HG03521 (cell line): ENCODE data around the gene KCNH5.
"Not testable (repeated sequence)": the region's sequence is repeated elsewhere in the genome, so short reads cannot be mapped to it uniquely, and the experiment has no call there.

Source experiments
- ATAC-seq: cut with Tn5 transposase; IDR thresholded peaks from one replicate; pipeline ENCODE4 v1.9.1; 2021; ENCODE audit warnings: mild to moderate bottlenecking, moderate library complexity; ENCODE audit not compliant: unreplicated experiment

The KCNH5 gene

DNA sequence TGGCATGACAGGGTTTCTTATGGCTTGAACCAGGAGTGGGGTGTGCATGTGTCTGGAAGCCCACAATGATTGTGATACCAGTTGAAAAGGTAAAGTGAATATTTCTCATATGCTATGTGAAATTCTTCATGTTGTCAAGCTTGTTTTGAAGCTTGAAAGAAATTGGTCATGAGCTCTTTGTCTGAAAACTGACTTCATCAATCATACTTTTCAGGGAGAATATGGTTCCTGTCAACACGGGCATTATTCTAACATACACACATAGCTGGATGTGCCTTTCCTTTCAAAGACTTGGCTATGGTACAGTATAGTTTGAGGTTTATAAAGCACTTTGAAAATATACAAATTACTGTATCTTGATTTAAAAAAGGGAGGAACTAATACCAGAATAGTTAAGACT, 158.8 kb downstream of the KCNH5 start:
- no peak for ATAC-seq

DNA sequence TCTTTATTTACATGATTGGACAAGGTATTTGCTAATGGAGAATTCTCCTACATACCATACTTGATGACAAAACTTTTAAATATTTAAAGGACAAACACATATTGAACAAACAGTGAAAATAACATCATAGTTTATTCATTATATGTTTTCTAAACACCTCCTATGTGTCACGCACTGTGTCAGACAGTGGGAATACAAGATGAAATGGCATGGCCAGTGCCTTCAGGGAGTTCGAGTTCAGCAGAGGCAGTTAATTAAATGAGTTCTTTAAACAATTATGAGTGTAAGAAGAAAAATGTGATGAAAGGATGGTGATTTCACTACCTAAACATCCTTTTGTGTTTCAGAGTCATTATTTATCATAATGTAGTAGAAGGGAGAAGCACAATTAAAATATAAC, 159.8 kb downstream of the KCNH5 start:
- no peak for ATAC-seq

DNA sequence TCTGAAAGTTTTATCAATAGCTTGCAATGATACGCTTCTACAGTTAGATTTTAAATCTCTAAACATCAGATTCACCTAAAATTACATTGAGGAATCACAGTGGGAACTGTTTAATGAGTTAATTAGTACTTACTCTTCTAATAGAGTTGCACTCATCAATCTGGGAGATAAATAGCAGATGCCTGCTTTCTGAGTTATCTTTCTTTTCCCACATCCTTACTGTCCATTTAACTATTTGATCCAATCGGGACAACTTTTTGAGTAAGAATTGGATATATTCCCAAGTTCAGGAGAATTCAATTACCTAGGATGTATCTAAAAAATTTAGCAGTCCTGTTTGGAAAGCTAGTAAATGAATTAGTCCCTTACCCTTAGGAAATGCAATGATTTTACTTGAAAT, 162.3 kb downstream of the KCNH5 start:
- no peak for ATAC-seq

DNA sequence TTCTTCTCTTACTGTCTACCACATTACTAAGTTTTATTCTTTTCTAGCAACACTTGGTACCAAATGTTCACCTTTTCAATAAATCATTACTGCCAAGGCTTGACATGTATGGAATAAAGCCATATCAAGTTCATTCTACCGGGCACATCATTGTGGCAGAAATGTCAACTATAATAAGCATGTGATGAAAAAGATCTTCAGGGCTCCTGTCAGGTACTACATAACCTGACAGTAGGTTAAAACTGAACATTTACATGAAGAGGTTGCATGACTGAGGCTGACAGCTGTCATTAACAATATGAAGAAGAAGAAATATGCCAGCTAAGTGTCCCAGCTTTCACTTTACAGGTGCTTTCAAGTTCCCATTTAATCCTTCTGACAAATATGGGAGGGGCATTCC, 178.9 kb downstream of the KCNH5 start:
- no peak for ATAC-seq

DNA sequence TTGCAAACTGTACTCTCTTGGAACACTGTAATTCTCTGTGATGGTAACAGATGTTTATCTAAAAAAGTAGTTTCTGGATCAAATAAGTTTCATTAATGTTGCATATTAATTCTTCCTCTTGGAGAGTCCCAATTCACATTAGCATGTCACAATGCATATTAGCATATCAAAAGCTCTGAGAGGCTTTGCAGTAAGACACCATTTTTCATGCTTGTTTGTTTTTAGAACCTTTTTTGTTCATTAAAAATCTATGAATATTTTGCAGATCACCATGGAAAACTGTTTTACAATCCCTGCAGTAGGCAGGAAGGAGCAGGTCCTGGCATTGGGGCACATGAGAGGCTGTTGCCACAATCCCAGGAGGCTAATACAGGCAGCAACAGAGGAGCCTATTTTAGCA, 180.7 kb downstream of the KCNH5 start:
- no peak for ATAC-seq

DNA sequence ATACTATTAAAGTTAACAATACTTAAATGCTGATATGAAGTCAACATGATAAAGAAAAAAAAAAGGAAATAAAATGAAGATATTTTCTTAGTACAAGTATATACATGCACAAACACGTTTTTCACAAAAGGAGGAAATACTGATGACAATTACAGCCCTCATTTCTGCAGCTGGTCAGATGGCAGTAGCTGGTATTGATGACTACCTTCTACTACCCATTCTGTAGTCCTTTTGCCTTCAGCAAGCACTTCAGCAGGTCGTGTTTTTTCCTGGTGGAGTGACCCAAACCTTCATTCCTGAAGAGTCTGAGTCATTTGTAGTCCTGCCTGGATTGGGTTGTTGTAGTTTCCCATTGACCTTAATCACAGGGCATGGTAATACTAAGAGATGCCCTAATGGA, 187.2 kb downstream of the KCNH5 start:
- not testable (repeated sequence) for ATAC-seq

DNA sequence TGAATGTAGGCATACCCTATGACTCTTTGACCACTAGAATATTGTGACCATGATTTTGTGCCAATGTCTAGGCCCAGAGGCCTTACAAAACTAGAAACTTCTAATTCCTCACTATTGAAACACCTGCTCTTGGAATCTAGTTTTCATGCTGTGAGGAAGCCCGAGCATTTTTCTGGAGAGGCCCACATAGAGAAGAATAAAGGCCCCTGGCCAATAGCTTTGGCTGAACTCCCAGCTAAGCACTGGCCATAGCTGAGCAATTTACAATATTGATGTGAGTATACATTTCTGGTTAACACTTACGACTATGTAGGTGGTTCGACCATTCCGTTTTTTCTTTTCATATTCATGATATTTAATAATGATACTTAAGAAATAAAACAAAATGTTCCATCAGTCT, 190.3 kb downstream of the KCNH5 start:
- ATAC-seq = no peak

DNA sequence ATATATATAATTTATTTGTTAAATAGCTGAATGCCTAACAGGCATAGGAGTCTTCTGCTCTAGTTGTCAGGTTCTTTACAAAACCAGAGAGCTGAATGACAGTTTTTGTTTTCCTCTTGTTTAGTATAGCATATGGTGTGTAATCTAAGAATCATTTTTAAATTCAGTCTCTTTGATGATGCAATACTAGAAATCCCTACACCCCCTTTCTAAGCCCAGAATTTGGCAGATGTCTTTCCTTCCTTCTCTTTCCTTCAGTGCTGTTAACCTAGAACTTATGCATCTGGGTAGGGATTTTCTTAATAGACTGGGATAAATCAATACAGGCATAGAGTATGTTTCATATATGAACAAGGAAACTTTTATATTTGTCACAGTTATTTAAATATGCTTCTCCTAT, 198.1 kb downstream of the KCNH5 start:
- ATAC-seq = no peak

DNA sequence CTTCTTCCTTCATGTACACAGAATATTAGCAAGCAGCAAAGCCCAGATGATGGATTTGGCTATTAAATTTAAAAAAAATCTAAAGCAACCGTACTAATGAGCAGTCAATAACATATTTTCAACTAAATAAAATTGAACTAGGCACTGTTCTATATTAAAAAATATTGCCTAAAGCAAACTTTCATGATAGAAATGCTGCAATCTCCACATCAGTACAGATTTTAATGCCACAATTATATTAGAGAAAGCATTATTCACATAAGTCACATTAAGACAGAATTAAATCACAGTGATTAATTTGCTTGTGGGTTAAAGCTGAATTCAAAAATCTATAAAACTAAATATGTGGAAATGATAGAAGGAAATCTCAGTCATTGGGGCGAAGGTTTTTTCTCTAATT, 200.7 kb downstream of the KCNH5 start:
- ATAC-seq = no peak

DNA sequence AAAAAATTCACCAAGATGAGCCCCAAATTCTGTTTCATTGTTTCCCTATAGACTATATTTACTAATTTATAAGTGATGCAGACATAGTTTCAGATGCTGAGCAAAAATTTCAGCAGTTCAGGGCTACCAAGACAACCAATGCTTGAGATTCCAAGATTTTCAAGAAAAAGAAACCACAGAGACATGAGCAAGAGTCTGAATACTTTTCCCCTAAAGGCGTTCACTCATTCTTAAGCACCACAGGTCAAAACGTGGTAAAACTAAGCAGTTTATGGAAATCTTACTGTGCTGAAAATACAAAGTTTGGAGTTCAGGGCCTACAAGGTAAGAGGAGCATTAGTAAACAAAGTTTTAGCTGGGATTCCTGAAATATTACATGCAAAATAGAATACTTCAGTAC, 221.2 kb downstream of the KCNH5 start:
- ATAC-seq = no peak

DNA sequence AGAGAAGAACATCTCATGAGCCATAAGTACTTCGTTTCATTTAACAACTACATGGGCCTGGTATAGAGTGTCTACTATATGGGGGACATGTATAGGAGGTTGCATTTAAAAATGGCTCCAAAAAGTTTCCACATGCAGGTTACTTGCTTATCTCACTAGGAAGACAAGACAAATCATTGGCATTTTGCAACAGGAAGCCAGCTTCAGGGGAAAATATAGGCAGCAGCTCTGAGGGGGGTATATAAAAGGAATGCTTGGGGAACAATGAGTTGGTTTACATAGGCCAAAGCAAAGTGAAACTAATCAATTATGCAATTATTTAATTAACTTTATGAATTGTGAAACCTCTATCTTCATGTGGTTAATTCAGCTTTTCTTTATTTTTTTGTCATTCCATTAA, 225.3 kb downstream of the KCNH5 start:
- ATAC-seq = no peak

DNA sequence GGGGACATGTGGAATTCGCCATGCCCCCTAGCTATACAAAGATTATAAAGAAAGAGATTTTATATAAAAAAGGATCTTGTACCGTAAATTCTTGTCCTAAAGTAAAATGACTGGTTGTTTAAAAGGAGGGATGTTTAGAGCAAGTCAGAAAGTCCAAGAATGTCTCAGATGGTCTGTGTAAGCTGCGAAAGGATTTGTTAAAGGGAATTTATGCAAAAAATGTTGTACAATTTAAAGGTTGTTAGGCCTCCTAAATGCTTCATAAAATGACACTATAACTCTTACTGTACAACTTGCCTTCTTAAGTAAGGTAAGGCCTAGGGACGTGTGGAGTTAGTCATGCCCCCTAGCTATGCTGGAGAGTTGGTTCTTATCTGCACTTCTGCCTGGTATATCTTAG, 237.6 kb downstream of the KCNH5 start:
- ATAC-seq = no peak

DNA sequence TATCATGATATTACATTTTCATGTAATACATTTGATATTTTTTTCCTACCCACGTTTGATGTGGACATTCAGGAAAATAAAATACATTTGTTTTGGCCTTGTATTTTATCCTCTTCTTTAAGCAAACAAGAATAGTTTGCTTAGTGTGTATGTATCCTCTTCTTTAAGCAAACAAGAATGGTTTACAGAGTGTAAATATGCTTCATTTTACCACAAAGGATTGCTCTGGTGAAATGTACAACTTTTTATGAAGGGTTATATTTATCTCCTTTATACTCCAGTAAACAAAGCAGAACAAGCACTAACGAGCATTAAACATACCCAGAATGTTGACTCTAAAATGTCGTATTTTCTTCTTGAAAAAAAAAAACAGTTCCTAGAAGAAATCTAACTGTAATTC, 244.7 kb downstream of the KCNH5 start:
- ATAC-seq = no peak

DNA sequence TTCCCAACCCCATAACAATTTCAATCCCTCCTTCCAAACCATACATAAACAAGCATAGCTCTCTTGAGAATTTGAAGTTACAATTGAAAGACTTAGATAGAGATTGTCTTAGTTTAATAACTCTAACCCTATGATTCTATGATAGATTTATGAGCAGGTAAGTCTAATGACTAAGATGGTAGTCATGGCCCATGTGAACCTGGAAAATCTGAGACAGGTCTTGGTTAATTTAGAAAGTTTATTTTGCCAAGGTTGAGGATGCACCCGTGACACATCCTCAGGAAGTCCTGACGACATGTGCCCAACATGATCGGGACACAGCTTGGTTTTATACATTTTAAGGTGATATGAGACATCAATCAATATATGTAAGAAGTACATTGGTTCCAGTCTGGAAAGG, 248.8 kb downstream of the KCNH5 start:
- ATAC-seq = no peak

DNA sequence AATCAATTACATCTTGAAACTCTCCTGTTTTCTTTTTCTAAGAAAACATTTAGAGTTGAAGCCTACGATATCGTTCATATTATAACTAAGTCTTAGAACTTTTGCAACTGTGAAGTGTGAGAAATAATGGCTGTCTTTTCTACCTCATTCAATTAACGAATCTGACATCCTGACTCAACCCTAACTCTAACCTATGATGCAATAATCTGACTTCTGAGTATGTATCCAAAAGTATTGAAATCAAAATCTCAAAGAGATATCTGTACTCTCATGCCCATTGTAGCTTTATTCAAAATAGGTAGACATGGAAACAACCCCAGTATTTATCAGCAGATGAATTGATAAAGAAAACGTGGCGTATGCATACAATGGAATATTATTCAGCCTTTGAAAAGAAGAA, 252.7 kb downstream of the KCNH5 start:
- ATAC-seq = no peak

DNA sequence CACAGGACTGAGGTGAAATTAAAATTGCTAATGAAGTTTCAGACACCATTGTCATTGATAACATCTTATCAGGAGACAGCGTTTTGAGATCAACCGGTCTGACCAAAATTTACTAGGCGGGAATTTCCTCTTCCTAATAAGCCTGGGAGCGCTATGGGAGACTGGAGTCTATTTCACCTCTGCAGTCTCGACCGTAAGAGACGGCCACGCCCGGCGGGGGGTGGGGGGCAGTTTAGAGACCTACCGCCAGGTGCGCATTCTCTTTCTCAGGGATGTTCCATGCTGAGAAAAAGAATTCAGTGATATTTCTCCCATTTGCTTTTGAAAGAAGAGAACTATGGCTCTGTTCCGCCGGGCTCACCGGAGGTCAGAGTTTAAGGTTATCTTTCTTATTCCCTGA, 263.9 kb downstream of the KCNH5 start:
- not testable (repeated sequence) for ATAC-seq

DNA sequence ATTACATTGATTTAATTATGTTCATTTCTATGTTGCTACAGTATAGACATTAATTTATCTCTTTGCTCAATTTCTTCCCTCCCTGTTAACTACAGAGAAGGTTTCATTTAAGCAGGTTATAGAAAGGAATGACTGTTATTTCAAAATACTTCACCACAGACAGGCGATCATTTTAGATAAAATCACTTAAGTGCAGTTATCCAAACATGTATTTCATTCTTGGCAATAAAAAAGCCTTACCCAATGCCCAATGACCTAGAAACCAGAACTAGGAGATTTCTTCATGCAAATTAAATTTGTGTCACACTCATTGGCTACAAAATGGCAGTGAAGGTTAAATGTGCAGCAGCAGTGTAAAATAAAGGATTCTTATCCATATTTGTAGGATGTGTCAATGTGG, 266.4 kb downstream of the KCNH5 start:
- no peak for ATAC-seq

DNA sequence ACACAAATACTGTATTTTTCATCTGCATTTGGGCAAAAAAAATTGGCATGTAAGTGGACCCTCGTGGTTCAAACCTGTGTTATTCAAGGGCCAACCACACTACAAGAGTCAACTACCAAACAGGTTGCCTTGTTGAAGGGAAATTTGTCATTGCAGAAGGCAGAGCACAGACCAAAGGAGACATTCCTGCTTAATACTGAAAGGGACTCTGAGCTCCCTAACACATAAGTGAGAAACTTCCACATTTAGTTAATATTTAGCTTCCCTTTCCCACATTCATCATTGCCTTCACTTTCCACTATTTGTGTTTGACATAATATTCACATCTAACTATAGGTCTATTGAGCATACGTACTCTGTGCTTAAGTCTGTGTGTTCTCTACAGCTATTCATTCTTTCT, 266.9 kb downstream of the KCNH5 start:
- ATAC-seq = no peak

DNA sequence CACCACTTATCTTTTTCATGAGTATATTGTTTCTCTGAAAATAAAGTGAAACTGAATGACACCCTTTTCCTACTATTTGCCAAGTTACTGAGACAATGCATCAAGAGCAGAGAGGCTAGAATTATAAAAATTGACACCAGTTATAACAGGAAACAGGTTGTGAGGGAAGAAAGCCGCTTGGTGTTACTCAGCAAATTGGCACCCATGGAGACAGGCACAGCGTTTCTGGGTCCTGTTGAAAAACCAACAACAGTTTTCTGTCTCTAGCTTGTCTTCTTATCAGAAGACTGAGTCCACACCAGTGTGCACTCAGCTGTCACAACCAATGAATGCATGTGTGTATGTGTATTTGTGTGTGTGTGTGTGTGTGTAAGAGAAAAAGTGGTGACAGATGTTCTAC, 267.7 kb downstream of the KCNH5 start:
- no peak for ATAC-seq

DNA sequence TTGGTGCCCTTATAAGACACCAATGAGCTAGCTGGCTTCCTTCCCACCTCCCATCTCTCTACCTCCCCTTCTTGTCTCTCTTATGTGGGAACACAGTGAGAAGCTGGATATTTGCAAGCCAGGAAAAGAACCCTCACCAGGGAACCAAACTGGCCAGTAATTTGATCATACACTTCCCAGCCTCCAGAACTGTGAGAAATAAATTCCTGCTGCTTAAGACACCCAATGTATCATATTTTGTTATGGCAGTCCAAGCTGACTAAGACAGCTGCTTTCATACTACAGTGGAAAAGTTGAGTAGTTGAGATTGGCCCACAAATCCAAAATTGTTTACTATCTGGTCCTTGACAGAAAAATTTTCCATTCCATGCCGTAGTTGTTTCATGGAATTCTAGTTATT, 269.0 kb downstream of the KCNH5 start:
- no peak for ATAC-seq

DNA sequence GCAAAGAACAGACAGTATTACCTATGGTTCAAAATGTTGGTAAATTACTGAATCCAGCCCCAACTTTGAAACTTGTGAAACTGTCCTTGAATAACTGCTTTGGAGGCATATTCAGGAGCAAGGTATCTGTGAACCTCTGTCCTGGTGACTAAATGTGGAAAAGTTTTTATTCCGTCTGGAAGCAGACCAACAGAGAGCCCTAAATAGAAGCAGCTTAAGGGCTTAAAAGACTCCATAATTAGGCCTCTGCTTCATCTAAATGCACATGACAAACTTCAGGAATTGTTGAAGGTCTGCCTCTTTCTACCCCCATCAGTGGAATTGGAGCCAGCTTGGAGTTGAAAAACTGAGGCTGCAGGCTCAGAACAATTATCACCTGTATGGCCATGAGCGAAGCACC, 276.5 kb downstream of the KCNH5 start:
- no peak for ATAC-seq

DNA sequence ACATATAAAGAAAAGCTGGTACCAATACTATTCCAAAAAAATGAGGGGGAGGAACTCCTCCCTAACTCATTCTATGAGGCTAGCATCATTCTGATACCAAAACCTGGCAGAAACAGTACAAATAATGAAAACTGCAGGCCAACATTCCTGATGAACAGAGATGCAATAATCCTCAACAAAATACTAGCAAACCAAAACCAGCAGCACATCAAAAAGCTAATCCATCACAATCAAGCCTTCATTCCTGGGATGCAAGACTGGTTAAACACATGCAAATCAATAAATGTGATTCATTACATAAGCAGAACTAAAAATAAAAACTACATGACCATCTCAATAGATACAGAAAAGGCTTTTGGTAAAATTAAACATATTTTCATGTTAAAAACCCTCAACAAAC, 281.3 kb downstream of the KCNH5 start:
- ATAC-seq = no peak

DNA sequence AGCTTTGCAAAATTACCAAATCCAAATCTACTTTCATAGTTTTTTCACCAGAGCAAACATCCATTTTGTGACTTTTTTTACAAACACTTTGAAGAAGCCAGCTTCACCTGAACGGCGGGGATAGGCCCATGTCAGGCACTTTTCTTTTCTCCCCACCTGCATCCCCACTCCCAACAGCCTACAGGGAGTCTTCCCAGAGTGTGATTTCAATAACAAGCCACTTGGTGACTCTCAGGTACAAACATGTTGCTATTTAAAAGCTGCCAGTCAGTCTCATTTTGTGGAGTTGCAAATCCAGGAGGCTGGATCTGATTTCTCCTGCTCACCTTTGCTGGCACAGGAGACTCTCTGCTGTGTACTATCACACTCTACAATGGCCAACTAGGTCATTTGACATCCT, 285.5 kb downstream of the KCNH5 start:
- no peak for ATAC-seq

DNA sequence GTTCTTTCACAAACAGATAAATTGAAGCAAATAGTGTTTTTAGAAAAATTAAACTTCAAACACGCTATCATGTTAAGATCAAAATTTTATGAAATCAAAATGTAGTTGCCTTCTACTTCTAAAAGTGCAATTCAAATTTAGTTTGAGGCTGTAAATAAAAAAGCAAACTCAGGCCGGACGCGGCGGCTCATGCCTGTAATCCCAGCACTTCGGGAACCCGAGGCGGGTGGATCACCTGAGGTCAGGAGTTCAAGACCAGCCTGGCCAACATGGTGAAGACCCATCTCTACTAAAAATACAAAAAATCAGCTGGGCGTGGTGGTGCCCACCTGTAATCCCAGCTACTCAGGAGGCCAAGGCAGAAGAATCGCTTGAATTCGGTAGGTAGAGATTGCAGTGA, 298.4 kb downstream of the KCNH5 start:
- not testable (repeated sequence) for ATAC-seq
